ENCODE results near the gene TRAF3. TPM values are rescaled to one million over a fixed set of nuclear protein-coding genes. Genes with fewer than 3 reads are reported as not detected.

Gene TRAF3
- total RNA-seq, 2 experiments from 2014 or later: 74.4 to 76.8 TPM

DNA sequence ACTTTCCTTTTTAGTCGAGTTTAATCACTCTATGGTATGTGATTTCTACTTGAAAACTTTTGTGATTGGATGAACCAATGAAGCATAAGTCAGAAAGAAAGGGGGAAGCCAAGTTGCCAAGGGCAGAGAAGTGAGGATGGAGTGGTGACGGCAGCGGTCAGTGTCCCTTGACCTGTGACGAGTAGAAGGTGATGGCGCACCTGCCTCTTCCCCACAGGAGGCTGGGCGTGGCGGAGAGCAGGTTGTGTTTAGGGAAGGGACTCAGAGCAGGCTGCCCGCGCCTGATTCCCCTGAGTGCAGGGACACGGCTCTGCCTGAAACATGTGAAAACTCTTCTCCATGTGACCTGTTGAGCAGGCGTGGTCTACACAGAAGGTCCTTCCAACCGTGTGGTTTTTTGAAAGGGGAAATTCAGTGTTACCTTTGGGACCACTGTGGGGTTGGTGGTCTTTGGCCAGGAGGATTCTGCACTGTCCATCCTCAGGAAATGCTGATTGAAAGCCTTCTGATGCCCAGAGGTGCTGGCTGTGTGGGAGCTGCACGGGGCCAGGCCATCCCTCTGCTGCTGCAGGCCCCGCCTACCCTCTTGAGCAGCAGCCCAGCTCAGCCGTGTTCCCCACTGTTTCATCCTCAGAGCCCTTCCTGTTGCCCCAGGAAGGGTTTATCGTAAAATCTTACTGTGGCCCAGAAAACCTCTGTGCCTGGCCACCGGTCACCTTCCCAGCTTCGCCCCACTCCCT lies 121.7 kb downstream of the TRAF3 start:
- DNase-seq: no peak
- intact Hi-C loops (cut with micrococcal nuclease): no loop called here
- no peaks in the 10 kb centered on the region for H3K9me3 Mint-ChIP-seq
- no peak overlapping the region for H3K4me3 Mint-ChIP-seq
- peak overlapping the region; percentile 76 for H3K27ac Mint-ChIP-seq
- peaks cover 32% of the 10 kb centered on the region for H3K4me1 Mint-ChIP-seq (ENCODE audit: low read depth)
- H3K36me3 Mint-ChIP-seq (ENCODE audit: low read depth): peaks cover 56% of the 10 kb centered on the region
- CTCF ChIA-PET: no interaction called here
- H3K27me3 Mint-ChIP-seq (ENCODE audit: low read depth): no peaks in the 10 kb centered on the region

DNA sequence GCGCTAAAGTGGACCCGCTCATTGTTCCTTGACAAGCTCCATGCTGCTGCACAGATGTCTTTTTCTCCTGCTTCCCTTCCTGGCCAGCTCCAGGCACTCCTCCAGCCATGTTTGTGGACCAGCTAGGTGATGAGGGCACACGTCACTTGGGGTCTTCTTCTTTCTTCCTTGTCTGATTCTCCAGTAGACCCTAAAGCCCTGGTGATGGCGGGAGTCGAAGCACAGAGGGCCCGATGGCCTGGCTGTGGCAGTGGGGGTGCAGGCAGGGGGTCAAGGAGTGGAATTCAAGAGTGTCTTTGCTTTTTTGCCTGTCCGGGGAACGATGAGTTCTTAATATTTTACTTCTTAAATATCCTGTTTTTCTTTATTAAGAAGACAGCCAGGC lies 122.3 kb downstream of the TRAF3 start:
- CTCF ChIA-PET: no interaction called here
- H3K9me3 Mint-ChIP-seq: no peaks in the 10 kb centered on the region
- intact Hi-C loops (cut with micrococcal nuclease): no loop called here
- H3K4me1 Mint-ChIP-seq (ENCODE audit: low read depth): peaks cover 32% of the 10 kb centered on the region
- DNase-seq: no peak
- H3K27me3 Mint-ChIP-seq (ENCODE audit: low read depth): no peaks in the 10 kb centered on the region
- H3K36me3 Mint-ChIP-seq (ENCODE audit: low read depth): peaks cover 53% of the 10 kb centered on the region
- peak overlapping the region; percentile 30 for H3K27ac Mint-ChIP-seq
- H3K4me3 Mint-ChIP-seq: no peak overlapping the region

DNA sequence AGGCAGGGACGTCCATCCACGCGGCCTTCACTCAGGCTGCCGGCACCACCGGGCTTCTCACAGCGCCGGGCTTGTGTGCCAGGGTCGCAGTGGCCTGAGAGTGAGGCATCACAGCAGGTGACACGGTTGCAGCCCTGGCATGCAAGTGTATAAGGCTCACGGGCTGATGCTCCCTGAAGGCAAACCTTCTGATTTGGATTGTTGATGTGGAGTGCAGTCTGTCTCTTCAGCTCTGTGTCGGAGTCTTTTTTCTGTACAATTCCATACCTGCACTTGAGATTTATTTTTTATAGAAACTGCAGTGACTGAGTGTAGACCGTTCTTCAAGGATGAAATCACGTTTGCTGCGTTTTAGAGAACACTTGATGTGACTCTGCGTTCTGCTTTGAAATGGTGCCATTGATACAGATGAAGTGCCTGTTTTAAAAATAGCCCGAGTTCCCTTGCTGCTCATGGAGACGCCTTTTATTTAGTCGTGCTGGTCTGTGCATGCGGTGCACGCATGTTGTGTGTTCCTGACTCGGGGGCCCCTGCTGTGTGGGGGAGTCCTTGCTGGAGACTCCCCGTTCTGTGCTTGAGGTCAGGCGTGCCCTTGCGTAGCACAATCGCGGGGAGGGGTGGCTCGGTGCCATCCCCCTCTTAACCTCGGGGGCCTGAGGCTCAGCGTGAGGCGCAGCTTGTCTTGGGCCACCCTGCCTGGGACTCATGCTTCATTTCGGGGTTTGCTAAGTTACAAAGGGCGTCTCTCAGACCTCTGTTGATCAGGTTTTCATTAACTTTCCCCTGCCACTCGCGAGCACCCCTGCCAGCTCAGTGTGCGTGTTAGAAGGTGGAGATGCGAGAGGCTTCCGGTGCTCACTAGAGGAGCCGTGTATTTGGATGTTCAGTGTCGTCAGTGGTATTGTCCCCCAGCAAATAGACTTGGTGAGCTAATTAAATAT lies 123.7 kb downstream of the TRAF3 start:
- peak; percentile 41 for DNase-seq
- peaks cover 46% of the 10 kb centered on the region for H3K36me3 Mint-ChIP-seq (ENCODE audit: low read depth)
- intact Hi-C loops (cut with micrococcal nuclease): loop anchor here (5.0 kb wide), 1 partner anchor 124 kb away; the partner anchor contains the start of gene TRAF3
- no peaks in the 10 kb centered on the region for H3K9me3 Mint-ChIP-seq
- H3K4me3 Mint-ChIP-seq: no peak overlapping the region
- H3K27me3 Mint-ChIP-seq (ENCODE audit: low read depth): no peaks in the 10 kb centered on the region
- H3K27ac Mint-ChIP-seq: peak overlapping the region; percentile 80
- peaks cover 32% of the 10 kb centered on the region for H3K4me1 Mint-ChIP-seq (ENCODE audit: low read depth)
- CTCF ChIA-PET: no interaction called here

DNA sequence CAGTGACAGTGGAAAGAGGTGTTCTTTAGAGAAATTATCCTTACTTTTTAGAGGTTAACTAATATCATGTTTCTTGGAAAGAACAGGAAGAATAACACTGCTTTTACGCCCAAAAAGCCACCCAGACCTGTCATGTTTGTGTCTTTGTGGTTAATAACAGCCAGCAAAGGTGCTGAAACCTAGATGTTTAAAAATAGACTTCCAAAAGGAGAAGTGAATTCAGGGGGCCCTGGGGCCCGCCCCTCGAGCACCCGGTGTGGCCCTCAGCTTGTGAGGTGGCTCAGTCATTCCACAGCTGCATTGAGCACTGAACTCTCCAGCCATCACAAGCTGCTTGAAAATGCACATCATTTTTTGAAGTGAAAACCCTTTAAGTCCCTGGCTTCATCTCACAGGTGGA lies 124.4 kb downstream of the TRAF3 start:
- Mint-ChIP-seq H3K4me1 (ENCODE audit: low read depth) (peaks cover 32% of the 10 kb centered on the region), H3K4me3 (no peak overlapping the region), H3K27me3 (ENCODE audit: low read depth) (no peaks in the 10 kb centered on the region), H3K27ac (peak overlapping the region; percentile 80), H3K9me3 (no peaks in the 10 kb centered on the region), H3K36me3 (ENCODE audit: low read depth) (peaks cover 46% of the 10 kb centered on the region)
- CTCF ChIA-PET: no interaction called here
- intact Hi-C loops (cut with micrococcal nuclease): loop anchor here (5.0 kb wide), 1 partner anchor 124 kb away; the partner anchor contains the start of gene TRAF3
- no peak for DNase-seq

DNA sequence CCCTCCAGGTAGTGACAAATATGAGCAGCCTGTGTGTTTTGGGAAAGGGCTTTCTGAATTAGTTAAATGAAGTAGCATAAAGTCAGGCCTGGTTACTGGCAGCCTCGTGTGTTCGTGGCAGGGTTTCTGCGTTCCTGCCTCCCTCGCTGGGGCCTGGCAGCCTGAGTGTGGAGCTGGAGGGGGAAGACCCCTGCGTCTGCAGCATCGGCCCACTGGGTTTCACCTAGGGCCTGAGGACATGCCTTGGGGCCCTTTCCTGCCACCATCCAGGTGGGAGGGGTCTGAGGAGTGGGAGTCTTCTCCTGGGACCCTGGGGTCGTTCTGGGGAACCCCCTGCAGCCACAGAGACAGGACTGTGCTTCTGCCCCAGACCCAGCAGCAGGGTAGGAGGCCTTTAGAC lies 124.8 kb downstream of the TRAF3 start:
- Mint-ChIP-seq H3K27me3 (ENCODE audit: low read depth) (no peaks in the 10 kb centered on the region), H3K36me3 (ENCODE audit: low read depth) (peaks cover 48% of the 10 kb centered on the region), H3K27ac (peak overlapping the region; percentile 80), H3K4me3 (no peak overlapping the region), H3K9me3 (no peaks in the 10 kb centered on the region), H3K4me1 (ENCODE audit: low read depth) (peaks cover 32% of the 10 kb centered on the region)
- CTCF ChIA-PET: interaction anchor here (1.4 kb wide), 1 partner anchor 8 kb away, joined by 3 read pairs; no protein-coding TSS in a partner anchor
- DNase-seq: no peak
- intact Hi-C loops (cut with micrococcal nuclease): loop anchor here (5.0 kb wide), 1 partner anchor 125 kb away; the partner anchor contains the start of gene TRAF3

DNA sequence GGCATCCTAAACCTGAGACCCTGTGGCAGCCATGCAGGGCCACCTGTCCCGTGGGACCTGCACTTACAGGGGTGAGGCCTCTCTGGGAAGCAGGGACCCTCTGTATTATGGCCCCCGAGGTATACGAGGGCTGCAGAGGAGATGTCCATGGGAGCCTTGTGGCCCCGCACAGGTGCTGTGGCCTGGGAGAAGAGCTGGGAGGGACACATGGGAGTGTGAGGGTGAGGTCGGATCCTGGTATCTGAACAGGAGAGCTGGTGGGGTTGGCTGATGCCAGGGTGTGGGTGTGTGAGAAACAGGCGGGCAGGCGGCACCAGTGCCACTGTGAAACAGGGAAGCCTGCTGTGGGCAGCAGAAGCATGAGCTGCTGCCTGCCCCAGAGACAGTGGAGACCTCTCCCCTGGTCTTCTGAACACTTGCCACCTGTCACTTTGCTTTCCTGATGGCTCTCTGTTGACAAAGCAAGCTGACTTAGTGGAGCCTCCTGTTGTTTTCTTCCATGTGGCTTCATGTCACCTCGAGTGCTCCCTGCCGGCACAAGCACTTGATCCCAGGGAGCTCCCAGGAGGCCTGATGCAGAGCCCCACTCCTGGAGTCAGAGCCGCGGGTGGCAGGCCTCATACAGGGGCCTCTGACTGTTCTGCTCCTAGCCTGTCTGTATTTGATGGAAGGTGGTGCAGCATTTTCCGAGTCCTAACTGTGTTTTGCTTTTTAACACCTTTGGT lies 125.4 kb downstream of the TRAF3 start:
- Mint-ChIP-seq H3K9me3 (no peaks in the 10 kb centered on the region), H3K4me1 (ENCODE audit: low read depth) (peaks cover 31% of the 10 kb centered on the region), H3K27ac (peak overlapping the region; percentile 13), H3K27me3 (ENCODE audit: low read depth) (no peaks in the 10 kb centered on the region), H3K4me3 (no peak overlapping the region), H3K36me3 (ENCODE audit: low read depth) (peaks cover 49% of the 10 kb centered on the region)
- CTCF ChIA-PET: interaction anchor here (1.4 kb wide), 1 partner anchor 9 kb away, joined by 3 read pairs; no protein-coding TSS in a partner anchor
- intact Hi-C loops (cut with micrococcal nuclease): loop anchor here (5.0 kb wide), 1 partner anchor 125 kb away; the partner anchor contains the start of gene TRAF3
- DNase-seq: no peak

DNA sequence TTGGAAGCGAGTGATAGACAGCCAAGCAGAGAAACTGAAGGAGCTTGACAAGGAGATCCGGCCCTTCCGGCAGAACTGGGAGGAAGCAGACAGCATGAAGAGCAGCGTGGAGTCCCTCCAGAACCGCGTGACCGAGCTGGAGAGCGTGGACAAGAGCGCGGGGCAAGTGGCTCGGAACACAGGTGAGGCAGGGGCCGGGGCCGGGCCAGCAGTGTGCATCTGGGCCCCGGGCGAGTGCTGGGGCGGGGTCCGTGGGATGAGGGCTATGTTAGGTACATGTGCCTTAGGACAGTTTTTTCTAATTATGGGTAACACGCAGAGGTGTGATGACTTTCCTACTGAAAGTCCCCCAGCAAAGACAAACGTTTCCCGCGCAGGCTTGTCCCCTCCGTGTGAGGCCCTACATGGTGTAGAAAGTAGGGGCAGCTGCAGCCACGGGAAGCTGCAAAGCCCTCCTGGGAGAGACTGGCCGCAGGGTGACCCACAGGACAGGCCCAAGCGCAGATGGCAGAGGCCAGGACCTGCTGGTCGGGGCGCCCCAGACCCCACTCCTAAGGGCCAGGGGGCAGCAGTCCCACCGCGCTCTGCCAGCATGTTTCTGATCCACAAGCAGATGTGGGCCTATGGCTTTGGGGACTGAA lies 126.1 kb downstream of the TRAF3 start:
- peaks cover 46% of the 10 kb centered on the region for H3K36me3 Mint-ChIP-seq (ENCODE audit: low read depth)
- no peak overlapping the region for H3K4me3 Mint-ChIP-seq
- intact Hi-C loops (cut with micrococcal nuclease): loop anchor here (5.0 kb wide), 1 partner anchor 126 kb away; the partner anchor contains the start of gene TRAF3
- H3K4me1 Mint-ChIP-seq (ENCODE audit: low read depth): peaks cover 27% of the 10 kb centered on the region
- H3K27me3 Mint-ChIP-seq (ENCODE audit: low read depth): no peaks in the 10 kb centered on the region
- no peaks in the 10 kb centered on the region for H3K9me3 Mint-ChIP-seq
- CTCF ChIA-PET: interaction anchor here (1.4 kb wide), 1 partner anchor 9 kb away, joined by 3 read pairs; no protein-coding TSS in a partner anchor
- DNase-seq: no peak
- peak overlapping the region; percentile 11 for H3K27ac Mint-ChIP-seq

DNA sequence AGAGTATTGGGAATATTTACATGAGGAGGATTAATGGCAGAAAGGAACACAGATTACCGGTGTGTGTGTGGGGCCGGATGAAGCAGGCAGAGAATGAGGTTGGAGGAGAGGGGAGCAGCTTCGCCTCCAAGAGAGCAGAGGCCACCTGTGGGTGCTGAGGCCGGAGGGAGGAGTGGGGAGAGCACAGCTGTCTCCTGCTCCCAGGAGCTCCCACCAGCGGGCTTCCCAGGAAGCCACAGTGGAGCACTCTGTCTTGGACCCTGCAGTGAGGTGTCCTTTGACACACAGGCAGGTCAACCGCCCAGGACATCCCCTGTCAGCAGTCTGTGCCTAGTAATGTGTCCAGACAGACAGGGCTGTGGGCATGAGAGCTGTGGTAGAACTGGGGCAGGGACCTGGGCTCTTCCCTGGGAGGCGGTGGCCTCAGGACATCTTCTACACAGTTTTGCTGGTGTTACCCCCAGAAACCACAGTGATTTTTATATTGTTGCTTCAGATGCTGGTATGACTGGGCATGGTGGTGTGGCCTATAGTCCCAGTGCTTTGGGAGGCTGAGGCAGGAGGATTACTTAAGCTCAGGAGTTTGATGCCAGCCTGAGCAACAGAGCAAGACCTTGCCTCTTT lies 126.8 kb downstream of the TRAF3 start:
- no peak for DNase-seq
- Mint-ChIP-seq H3K27ac (no peak overlapping the region), H3K27me3 (ENCODE audit: low read depth) (no peaks in the 10 kb centered on the region), H3K9me3 (no peaks in the 10 kb centered on the region), H3K4me3 (no peak overlapping the region), H3K36me3 (ENCODE audit: low read depth) (peaks cover 40% of the 10 kb centered on the region), H3K4me1 (ENCODE audit: low read depth) (peaks cover 21% of the 10 kb centered on the region)
- intact Hi-C loops (cut with micrococcal nuclease): loop anchor here (5.0 kb wide), 1 partner anchor 127 kb away; the partner anchor contains the start of gene TRAF3
- CTCF ChIA-PET: interaction anchor here (0.7 kb wide), 1 partner anchor 424 kb away, joined by 3 read pairs; no protein-coding TSS in a partner anchor

DNA sequence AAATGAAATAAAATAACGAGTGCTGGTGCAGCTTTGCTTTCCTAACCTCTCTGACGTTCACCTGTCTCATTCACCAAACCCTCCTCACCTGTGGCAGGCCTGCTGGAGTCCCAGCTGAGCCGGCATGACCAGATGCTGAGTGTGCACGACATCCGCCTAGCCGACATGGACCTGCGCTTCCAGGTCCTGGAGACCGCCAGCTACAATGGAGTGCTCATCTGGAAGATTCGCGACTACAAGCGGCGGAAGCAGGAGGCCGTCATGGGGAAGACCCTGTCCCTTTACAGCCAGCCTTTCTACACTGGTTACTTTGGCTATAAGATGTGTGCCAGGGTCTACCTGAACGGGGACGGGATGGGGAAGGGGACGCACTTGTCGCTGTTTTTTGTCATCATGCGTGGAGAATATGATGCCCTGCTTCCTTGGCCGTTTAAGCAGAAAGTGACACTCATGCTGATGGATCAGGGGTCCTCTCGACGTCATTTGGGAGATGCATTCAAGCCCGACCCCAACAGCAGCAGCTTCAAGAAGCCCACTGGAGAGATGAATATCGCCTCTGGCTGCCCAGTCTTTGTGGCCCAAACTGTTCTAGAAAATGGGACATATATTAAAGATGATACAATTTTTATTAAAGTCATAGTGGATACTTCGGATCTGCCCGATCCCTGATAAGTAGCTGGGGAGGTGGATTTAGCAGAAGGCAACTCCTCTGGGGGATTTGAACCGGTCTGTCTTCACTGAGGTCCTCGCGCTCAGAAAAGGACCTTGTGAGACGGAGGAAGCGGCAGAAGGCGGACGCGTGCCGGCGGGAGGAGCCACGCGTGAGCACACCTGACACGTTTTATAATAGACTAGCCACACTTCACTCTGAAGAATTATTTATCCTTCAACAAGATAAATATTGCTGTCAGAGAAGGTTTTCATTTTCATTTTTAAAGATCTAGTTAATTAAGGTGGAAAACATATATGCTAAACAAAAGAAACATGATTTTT lies 128.2 kb downstream of the TRAF3 start:
- intact Hi-C loops (cut with micrococcal nuclease): no loop called here
- Mint-ChIP-seq H3K27me3 (ENCODE audit: low read depth) (no peaks in the 10 kb centered on the region), H3K9me3 (no peaks in the 10 kb centered on the region), H3K4me1 (ENCODE audit: low read depth) (peaks cover 12% of the 10 kb centered on the region), H3K27ac (no peak overlapping the region), H3K36me3 (ENCODE audit: low read depth) (peaks cover 33% of the 10 kb centered on the region), H3K4me3 (no peak overlapping the region)
- CTCF ChIA-PET: no interaction called here
- DNase-seq: no peak

DNA sequence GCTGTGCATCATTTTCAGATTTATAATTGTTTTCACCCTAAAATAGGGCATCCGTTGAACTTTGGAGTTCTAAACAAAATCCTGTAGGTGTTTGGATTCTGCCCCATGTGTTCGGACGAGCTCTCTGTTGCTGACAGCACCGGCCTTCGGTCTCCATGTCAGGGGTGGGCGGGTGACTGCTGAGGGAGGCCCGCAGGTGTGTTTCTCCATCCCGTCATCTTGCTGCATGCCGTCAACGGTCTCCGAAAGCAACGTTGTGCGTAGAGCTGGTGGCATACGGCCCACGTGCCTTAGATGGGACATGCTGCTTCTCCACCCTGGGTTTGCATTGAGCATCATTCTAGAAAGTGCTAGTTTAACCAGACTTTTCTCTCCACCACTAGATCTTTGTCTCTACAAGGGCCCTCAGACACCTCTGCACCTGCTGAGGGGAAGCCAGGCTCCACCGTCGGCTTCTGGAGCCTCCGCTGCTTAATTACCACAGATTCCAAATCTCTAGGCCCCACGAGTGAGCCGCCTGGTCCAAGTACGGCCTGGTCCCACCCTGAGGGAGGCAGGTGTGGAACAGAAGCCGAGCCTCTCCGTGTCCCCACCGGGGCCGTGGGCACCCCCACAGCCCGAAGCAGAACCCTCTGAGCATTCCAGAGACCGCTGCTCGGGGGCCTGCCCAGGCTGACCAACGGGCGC lies 129.5 kb downstream of the TRAF3 start:
- Mint-ChIP-seq H3K4me3 (no peak overlapping the region), H3K36me3 (ENCODE audit: low read depth) (peaks cover 25% of the 10 kb centered on the region), H3K27ac (no peak overlapping the region), H3K4me1 (ENCODE audit: low read depth) (no peaks in the 10 kb centered on the region), H3K27me3 (ENCODE audit: low read depth) (no peaks in the 10 kb centered on the region), H3K9me3 (no peaks in the 10 kb centered on the region)
- DNase-seq: no peak
- CTCF ChIA-PET: no interaction called here
- intact Hi-C loops (cut with micrococcal nuclease): no loop called here

Measured in activated naive CD4-positive, alpha-beta T cell treated with anti-CD3 and anti-CD28 coated beads for 36 hours (primary cell).